Pancreas (tissue), 10 donors: ENCODE data around the gene ALDH18A1. TPM values are rescaled to one million over a fixed set of nuclear protein-coding genes. Genes with fewer than 3 reads are reported as not detected.

Source experiments
- ATAC-seq, 4 donors: fragments of 200-7000 bp; cut with Tn5 transposase; one replicate each; pipeline versions ENCODE4 v1.8.0 to v1.9.1; 2020; ENCODE audit warnings: mild to moderate bottlenecking in 4 of 4, moderate library complexity in 4 of 4
- DNase-seq, 6 donors: peaks; one replicate each; pipeline ENCODE4 v3.0.0-alpha.2; 2020
- FAIRE-seq: peaks from 2 replicates; lab custom pipeline; 2012; peaks lifted over from hg19 to GRCh38; lab: Jason Lieb, UNC
- H3K27ac ChIP-seq, 4 donors: fragments of 200-600 bp; sonication (generic); 1 replicate in 3 of 4; 2 replicates in 1 of 4; pipeline versions ENCODE4 v1.5.0 to v1.8.0; 2020
- H3K27me3 ChIP-seq, 4 donors: fragments of 200-600 bp; one replicate each; pipeline ENCODE4 v1.8.0; 2021
- H3K36me3 ChIP-seq, 3 donors: fragments of 200-600 bp; sonication (generic) in 1 of 3; one replicate each; pipeline versions ENCODE4 v1.5.0 to v1.8.0; 2020 to 2021
- H3K4me1 ChIP-seq, 3 donors: fragments of 200-600 bp; one replicate each; pipeline ENCODE4 v1.8.0; 2021
- H3K4me3 ChIP-seq, 4 donors: fragments of 200-600 bp; sonication (generic) in 2 of 4; one replicate each; pipeline versions ENCODE4 v1.5.0 to v1.8.0; 2020 to 2021
- H3K9me3 ChIP-seq, 4 donors: fragments of 200-600 bp; one replicate each; pipeline ENCODE4 v1.8.0; 2021
- WGBS, 2 donors: extraction: QIAGEN DNeasy Blood & Tissue Kit; methylation state at CpG; one replicate each; pipeline ENCODE4 v1.1.7; 2013; 5-methylcytosine and 5-hydroxymethylcytosine counted together
- intact Hi-C, 3 donors: fragments of 100-400 bp; cut with DNase I; formaldehyde crosslinking; loops; one replicate each; pipeline versions ENCODE4 v1.11.1 to v1.14.2; 2022
- polyA plus RNA-seq, 2 donors: library from polyadenylated mRNA; stranded (reverse); fragments of 200-250 nt; gene quantifications; one replicate each; pipeline ENCODE4 v1.2.3, GENCODE V29; 2013
- total RNA-seq, 6 donors: library from RNA; stranded (reverse); fragmentation: NEBNext Ultra II Directional in 4 of 6; extraction: Animal tissue kit (Norgen Biotek cat#: 25700) in 4 of 6; gene quantifications; one replicate each; pipeline versions ENCODE4 v1.2.1 to v1.2.4, GENCODE V29; 2021 to 2023
- TF ChIP-seq, protein P1 (sequence below), 4 donors: fragments of 200-600 bp; sonication (generic) in 3 of 4; IDR thresholded peaks; one replicate each; pipeline versions ENCODE4 v1.5.0 to v1.8.0; 2021; ENCODE audit warnings: antibody characterized with exemption in 4 of 4
- donor health status: healthy with polysubstance abuse.
- donor health status: DM: no; HTN: no; CAD: no; lungs with moderate emphysema.
- donor health status: DM: no; HTN: no; CAD: no.
- donor health status: control.
- donor health status: control.
- donor health status: Bipolar disorder and iron deficiency.
- donor health status: DM: yes; HTN: yes; CAD: no.
- donor health status: DM: no; HTN: no; CAD: no.
- donor health status: DM: no; HTN: no; CAD: no.
- donor health status: DM: yes; HTN: yes; CAD: no.

The ALDH18A1 gene
- total and polyA plus RNA-seq, 8 donors: 22.0 to 68.4 (median 49.0) TPM

DNA sequence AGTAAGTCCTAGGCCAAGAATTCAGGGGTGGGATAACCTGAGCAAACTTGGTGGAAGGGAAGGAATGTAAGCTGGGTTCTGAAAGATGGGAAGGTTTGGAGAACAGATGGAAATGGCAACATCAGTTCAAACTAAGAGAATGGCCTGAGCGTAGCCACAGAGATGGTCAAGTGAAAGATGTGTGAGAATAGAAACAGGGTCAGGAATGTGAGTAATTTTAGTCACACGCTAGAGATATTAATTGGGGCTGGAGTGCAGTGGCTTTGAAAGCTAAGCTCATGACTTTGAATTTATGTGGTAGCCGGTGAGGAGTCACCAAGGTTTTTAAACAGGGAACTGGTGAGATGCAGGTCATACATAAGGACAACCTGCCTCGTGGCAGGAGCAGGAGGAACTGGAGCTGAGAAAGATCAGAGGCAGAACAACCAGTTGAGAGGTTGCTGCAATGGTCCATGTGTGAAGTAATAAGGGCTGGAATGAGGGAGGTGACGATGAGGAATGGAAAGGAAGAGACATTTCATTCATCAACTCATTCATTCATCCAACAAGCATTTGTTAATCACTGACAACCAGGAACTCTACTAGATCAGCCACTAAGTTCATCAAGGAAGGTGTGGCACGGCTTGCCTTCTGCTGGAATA is 82.4 kb downstream of the ALDH18A1 start:
- no peak for DNase-seq
- no peak for ATAC-seq
- Histone ChIP-seq H3K27ac (no peak overlapping the region), H3K4me3 (no peak overlapping the region), H3K36me3 (no peaks in the 10 kb centered on the region), H3K9me3 (no peaks in the 10 kb centered on the region), H3K4me1 (no peaks in the 10 kb centered on the region), H3K27me3 (no peaks in the 10 kb centered on the region)
- TF ChIP-seq, protein P1, sequence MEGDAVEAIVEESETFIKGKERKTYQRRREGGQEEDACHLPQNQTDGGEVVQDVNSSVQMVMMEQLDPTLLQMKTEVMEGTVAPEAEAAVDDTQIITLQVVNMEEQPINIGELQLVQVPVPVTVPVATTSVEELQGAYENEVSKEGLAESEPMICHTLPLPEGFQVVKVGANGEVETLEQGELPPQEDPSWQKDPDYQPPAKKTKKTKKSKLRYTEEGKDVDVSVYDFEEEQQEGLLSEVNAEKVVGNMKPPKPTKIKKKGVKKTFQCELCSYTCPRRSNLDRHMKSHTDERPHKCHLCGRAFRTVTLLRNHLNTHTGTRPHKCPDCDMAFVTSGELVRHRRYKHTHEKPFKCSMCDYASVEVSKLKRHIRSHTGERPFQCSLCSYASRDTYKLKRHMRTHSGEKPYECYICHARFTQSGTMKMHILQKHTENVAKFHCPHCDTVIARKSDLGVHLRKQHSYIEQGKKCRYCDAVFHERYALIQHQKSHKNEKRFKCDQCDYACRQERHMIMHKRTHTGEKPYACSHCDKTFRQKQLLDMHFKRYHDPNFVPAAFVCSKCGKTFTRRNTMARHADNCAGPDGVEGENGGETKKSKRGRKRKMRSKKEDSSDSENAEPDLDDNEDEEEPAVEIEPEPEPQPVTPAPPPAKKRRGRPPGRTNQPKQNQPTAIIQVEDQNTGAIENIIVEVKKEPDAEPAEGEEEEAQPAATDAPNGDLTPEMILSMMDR (IDR thresholded peaks at IDR 0.05): no peak
- no peak for FAIRE-seq
- intact Hi-C loops: no loop called here
- 80 to 85% methylated on average over 6 of the region's 6 CpGs for WGBS, 2 donors

DNA sequence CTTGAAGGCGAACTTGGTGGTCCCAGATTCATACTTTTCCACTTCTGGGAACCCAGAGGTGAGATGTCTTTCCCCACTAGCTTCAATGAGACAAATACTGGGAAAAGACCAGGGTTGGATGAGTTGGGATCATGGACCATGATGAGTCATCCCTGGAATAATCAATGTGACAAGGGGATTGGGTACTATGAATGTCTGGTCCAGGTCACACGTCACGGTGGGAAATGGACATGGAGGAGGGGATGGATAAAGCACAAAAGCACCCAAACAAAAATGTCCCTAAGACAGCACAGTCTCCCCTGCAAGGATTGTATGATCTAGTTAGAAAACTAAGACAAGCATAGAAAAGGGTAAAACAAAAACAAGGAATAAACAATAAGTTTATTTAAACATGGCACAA is 83.0 kb downstream of the ALDH18A1 start:
- Histone ChIP-seq H3K27ac (no peak overlapping the region), H3K36me3 (no peaks in the 10 kb centered on the region), H3K27me3 (no peaks in the 10 kb centered on the region), H3K4me1 (no peaks in the 10 kb centered on the region), H3K9me3 (no peaks in the 10 kb centered on the region), H3K4me3 (no peak overlapping the region)
- DNase-seq (no peak), ATAC-seq (no peak), FAIRE-seq (no peak)
- intact Hi-C loops: no loop called here
- WGBS, 2 donors: 78 to 84% methylated on average over 3 of the region's 3 CpGs
- TF ChIP-seq, protein P1 (IDR thresholded peaks at IDR 0.05): no peak

DNA sequence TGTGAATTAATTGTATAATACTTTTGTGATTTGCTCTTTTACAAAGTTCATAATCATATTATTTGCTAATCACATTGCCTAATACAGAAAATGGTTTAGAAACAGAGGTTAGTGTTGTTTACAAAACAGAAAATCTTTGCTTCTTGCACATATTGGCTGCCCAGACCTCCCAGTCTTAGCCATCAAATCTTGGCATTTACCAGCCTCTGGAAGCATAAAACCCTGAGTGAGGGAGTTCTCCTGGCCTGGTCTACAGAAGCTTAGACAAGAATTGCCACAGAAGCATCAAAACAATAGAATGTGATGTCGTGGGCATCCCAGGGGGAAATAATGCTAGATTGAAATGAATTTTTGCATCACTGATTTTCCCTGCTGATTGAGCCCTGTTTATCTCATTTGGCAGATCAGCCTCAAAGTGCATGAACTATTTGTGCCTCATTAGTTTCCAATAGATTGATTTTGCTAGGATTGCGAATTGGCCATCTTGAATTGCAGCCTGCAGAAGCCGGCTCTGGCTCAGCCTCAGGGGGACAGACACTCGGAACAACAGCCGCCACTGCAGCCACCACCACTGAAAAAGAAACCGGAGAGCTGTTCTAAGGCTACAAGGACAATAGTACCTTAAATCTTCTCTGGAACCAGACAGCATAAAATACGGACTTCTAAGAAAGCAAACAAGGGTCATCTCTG is 84.2 kb downstream of the ALDH18A1 start:
- ATAC-seq (no peak), DNase-seq (no peak), FAIRE-seq (no peak)
- H3K4me3 ChIP-seq: no peak overlapping the region
- intact Hi-C loops: no loop called here
- no peaks in the 10 kb centered on the region for H3K27me3 ChIP-seq
- H3K9me3 ChIP-seq: no peaks in the 10 kb centered on the region
- no peaks in the 10 kb centered on the region for H3K4me1 ChIP-seq
- 81 to 87% methylated on average over 7 of the region's 7 CpGs for WGBS, 2 donors
- no peak overlapping the region for H3K27ac ChIP-seq
- no peaks in the 10 kb centered on the region for H3K36me3 ChIP-seq
- TF ChIP-seq, protein P1 (IDR thresholded peaks at IDR 0.05): no peak

DNA sequence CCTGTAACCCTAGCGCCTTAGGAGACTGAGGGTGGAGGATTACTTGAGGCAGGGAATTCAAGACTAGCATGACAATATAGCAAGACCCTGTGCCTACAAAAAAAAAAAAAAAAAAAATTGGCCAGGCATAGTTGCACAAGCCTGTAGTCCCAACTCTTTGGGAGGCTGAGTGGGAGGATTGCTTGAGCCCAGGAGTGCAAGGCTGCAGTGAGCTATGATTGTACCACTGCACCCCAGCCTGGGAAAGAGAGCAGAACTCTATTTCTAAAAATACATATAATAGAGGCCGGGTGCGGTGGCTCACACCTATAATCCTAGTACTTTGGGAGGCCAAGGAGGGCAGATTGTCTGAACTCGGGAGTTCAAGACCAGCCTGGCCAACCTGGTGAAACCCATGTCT is 85.1 kb downstream of the ALDH18A1 start:
- WGBS, 2 donors: 93 to 98% methylated on average over 4 of the region's 4 CpGs
- FAIRE-seq: no peak
- Histone ChIP-seq H3K27ac (no peak overlapping the region), H3K4me3 (no peak overlapping the region), H3K27me3 (no peaks in the 10 kb centered on the region), H3K4me1 (no peaks in the 10 kb centered on the region), H3K36me3 (no peaks in the 10 kb centered on the region), H3K9me3 (no peaks in the 10 kb centered on the region)
- no peak for DNase-seq
- TF ChIP-seq, protein P1 (IDR thresholded peaks at IDR 0.05): no peak
- no peak for ATAC-seq
- intact Hi-C loops: no loop called here

DNA sequence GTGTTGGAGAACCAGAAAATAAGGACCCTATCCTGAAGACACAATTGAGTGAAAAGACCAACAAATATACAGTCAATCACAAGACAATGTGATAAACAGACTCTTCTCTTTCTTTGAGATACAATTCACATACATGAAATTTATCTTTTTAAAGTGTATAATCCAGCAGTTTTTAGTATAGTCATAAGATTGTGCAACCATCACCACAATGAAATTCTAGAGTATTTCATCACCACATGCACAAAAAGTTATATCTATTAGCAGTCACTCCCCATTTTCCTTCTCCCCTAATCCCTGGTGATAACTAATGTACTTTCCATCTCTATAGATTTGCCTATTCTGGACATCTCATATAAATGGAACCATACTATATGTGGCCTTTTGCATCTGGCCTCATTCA is 87.1 kb downstream of the ALDH18A1 start:
- intact Hi-C loops: no loop called here
- no peak overlapping the region for H3K27ac ChIP-seq
- no peaks in the 10 kb centered on the region for H3K36me3 ChIP-seq
- no peaks in the 10 kb centered on the region for H3K9me3 ChIP-seq
- H3K27me3 ChIP-seq: no peaks in the 10 kb centered on the region
- TF ChIP-seq, protein P1 (IDR thresholded peaks at IDR 0.05): no peak
- no peak overlapping the region for H3K4me3 ChIP-seq
- FAIRE-seq (no peak), DNase-seq (no peak), ATAC-seq (no peak)
- no peaks in the 10 kb centered on the region for H3K4me1 ChIP-seq
